Colon (tissue), 2 donors: Measurements from ENCODE around the gene TCN2.
"Not testable (repeated sequence)": the region's sequence is repeated elsewhere in the genome, so short reads cannot be mapped to it uniquely, and the experiment has no call there.

Experiments used
- FAIRE-seq: peaks from 2 replicates; lab custom pipeline; 2012; peaks lifted over from hg19 to GRCh38; lab: Jason Lieb, UNC
- donor health status: control.
- donor health status: control.

Gene TCN2

GRCh38 chr22:30648825-30649224 is 41.9 kb downstream of the TCN2 start:
- no peak for FAIRE-seq

GRCh38 chr22:30649430-30650007 is 42.5 kb downstream of the TCN2 start:
- no peak for FAIRE-seq

- FAIRE-seq, result no peak
These were observed 43.6 kb downstream of the TCN2 start for GRCh38 chr22:30650508-30651116.

- FAIRE-seq, result no peak
These were observed 45.9 kb downstream of the TCN2 start for GRCh38 chr22:30652852-30653251.

GRCh38 chr22:30654361-30654760 is 47.4 kb downstream of the TCN2 start:
- no peak for FAIRE-seq

- no peak for FAIRE-seq
These were observed 48.6 kb downstream of the TCN2 start for GRCh38 chr22:30655532-30655931.

GRCh38 chr22:30662040-30662439 is 55.1 kb downstream of the TCN2 start:
- no peak for FAIRE-seq

- no peak for FAIRE-seq
These were observed 57.8 kb downstream of the TCN2 start for GRCh38 chr22:30664798-30665197.

- no peak for FAIRE-seq
These were observed 58.3 kb downstream of the TCN2 start for GRCh38 chr22:30665266-30665665.

GRCh38 chr22:30665786-30666185 is 58.8 kb downstream of the TCN2 start:
- FAIRE-seq, result no peak

GRCh38 chr22:30667107-30667493 is 60.1 kb downstream of the TCN2 start:
- FAIRE-seq, result no peak

GRCh38 chr22:30667494-30668385 is 60.8 kb downstream of the TCN2 start, which contains the start of gene DUSP18:
Gene DUSP18, minus strand, starts transcription at chr22:30667875. Its CDS starts 3,872 bp downstream, at chr22:30664003.
- FAIRE-seq, result no peak

- FAIRE-seq, result no peak
These were observed 61.4 kb downstream of the TCN2 start for GRCh38 chr22:30668386-30668710.

- no peak for FAIRE-seq
These were observed 64.1 kb downstream of the TCN2 start for GRCh38 chr22:30671071-30671470.

GRCh38 chr22:30673136-30673535 is 66.2 kb downstream of the TCN2 start:
- FAIRE-seq, result no peak

- no peak for FAIRE-seq
These were observed 67.5 kb downstream of the TCN2 start for GRCh38 chr22:30674482-30674881.

- FAIRE-seq, result no peak
These were observed 68.5 kb downstream of the TCN2 start for GRCh38 chr22:30675436-30675835.

- FAIRE-seq, result not testable (repeated sequence)
These were observed 69.6 kb downstream of the TCN2 start for GRCh38 chr22:30676565-30676964.
